HEK293T (cell line): ENCODE results near the gene MPP4.

Experiments
- CTCF ChIA-PET: fragments of 350-600 bp; formaldehyde crosslinking; extraction: SDS; loops from one replicate; lab custom pipeline; 2021; ENCODE audit warnings: antibody characterized with exemption, inconsistent platforms; lab: Yijun Ruan, JAX
- POLR2A ChIA-PET: fragments of 350-600 bp; formaldehyde crosslinking; extraction: SDS; loops from one replicate; lab custom pipeline; 2020; ENCODE audit warnings: antibody characterized with exemption, inconsistent platforms; lab: Yijun Ruan, JAX
- DNase-seq: peaks from one replicate; pipeline ENCODE4 v3.0.0; 2012; ENCODE audit warnings: mixed read lengths; ENCODE audit errors: extremely low spot score
- ARNT ChIP-seq: fragments of 450-650 bp; IDR thresholded peaks from 2 replicates; pipeline ENCODE4 v1.6.1; 2017; ENCODE audit warnings: mild to moderate bottlenecking
- BHLHE40 ChIP-seq: fragments of 450-650 bp; IDR thresholded peaks from 2 replicates; pipeline ENCODE4 v1.6.1; 2016; ENCODE audit warnings: mild to moderate bottlenecking, moderate library complexity, borderline replicate concordance
- CTBP1 ChIP-seq: fragments of 450-650 bp; IDR thresholded peaks from 2 replicates; pipeline ENCODE4 v1.6.1; 2016; ENCODE audit warnings: borderline replicate concordance
- ELF4 ChIP-seq: fragments of 450-650 bp; IDR thresholded peaks from 2 replicates; pipeline ENCODE4 v1.6.1; 2017; ENCODE audit warnings: antibody characterized with exemption
- FOXA1 ChIP-seq: fragments of 450-650 bp; IDR thresholded peaks from 2 replicates; pipeline ENCODE4 v1.6.1; 2016; ENCODE audit warnings: mild to moderate bottlenecking
- FOXK2 ChIP-seq: fragments of 450-650 bp; IDR thresholded peaks from 2 replicates; pipeline ENCODE4 v1.6.1; 2016; ENCODE audit warnings: mild to moderate bottlenecking
- FOXM1 ChIP-seq: fragments of 450-650 bp; IDR thresholded peaks from 2 replicates; pipeline ENCODE4 v1.6.1; 2017; ENCODE audit warnings: mild to moderate bottlenecking, borderline replicate concordance
- HDGF ChIP-seq: fragments of 450-650 bp; IDR thresholded peaks from 2 replicates; pipeline ENCODE4 v1.6.1; 2017; ENCODE audit warnings: antibody characterized with exemption, borderline replicate concordance
- L3MBTL2 ChIP-seq: fragments of 450-650 bp; conservative IDR thresholded peaks from 2 replicates; pipeline ENCODE4 v1.6.1; 2016; ENCODE audit warnings: mild to moderate bottlenecking
- LEF1 ChIP-seq: fragments of 450-650 bp; IDR thresholded peaks from 2 replicates; pipeline ENCODE4 v1.6.1; 2017; ENCODE audit warnings: mild to moderate bottlenecking, borderline replicate concordance
- NFRKB ChIP-seq: fragments of 450-650 bp; IDR thresholded peaks from 2 replicates; pipeline ENCODE4 v1.6.1; 2016; ENCODE audit warnings: mild to moderate bottlenecking, moderate library complexity
- SP1 ChIP-seq: fragments of 450-650 bp; IDR thresholded peaks from 2 replicates; pipeline ENCODE4 v1.6.1; 2017
- SUZ12 ChIP-seq: fragments of 450-650 bp; IDR thresholded peaks from 2 replicates; pipeline ENCODE4 v1.6.1; 2016; ENCODE audit warnings: mild to moderate bottlenecking
- TARDBP ChIP-seq: fragments of 450-650 bp; IDR thresholded peaks from 2 replicates; pipeline ENCODE4 v1.6.1; 2016
- ZNF384 ChIP-seq: fragments of 450-650 bp; IDR thresholded peaks from 2 replicates; pipeline ENCODE4 v1.6.1; 2016
- TF ChIP-seq, protein P1 (sequence below): fragments of 450-650 bp; IDR thresholded peaks from 2 replicates; pipeline ENCODE4 v1.6.1; 2016

The MPP4 gene

DNA sequence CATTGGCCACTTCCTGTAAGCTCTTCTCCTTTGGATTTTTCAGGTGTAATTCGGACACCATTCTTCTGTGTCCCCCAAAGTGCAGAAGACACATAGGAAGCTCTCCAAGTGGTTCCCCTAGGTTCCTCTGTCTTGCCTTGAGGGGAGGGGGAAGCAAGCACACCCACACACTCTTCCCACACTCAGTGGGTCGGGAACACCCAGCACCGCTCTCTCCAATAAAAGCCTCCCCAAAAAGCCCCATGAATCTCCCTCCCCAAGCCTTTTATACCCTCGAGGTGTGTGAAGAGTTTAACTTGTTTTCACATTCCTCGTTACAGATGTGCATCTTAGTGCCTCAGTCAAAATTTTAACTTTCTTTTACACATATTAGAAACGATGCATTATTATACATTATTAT is 45.2 kb downstream of the MPP4 start:
- ChIA-PET CTCF (no interaction called here), POLR2A (no interaction called here)
- no peak for DNase-seq
- TF ChIP-seq ARNT = no peak

DNA sequence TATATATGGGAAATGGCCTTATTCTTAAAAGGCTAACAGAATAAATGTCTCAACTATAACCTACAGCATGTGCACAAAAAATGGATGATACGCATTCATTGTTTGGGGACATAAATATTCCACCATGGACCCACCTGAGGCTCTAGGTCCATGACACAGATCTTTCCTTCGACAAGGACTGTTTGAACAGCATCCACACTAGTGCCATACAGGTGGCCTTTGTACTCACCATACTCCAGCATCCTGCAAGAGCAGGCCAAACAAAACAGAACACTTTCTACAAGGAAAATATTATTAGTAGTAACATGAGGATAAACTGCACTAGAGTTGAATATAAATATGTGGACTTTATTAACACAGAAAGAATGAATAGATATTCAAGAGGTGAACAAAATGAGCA is 49.0 kb downstream of the MPP4 start:
- CTCF ChIA-PET = no interaction called here
- POLR2A ChIA-PET = no interaction called here
- TF ChIP-seq TARDBP (no peak), ARNT (no peak), FOXK2 (no peak), FOXM1 (no peak), ELF4 (no peak), FOXA1 (no peak), L3MBTL2 (no peak), CTBP1 (no peak), HDGF (no peak), LEF1 (no peak), SP1 (no peak), ZNF384 (no peak), BHLHE40 (no peak), SUZ12 (no peak), NFRKB (no peak)
- TF ChIP-seq, protein P1, sequence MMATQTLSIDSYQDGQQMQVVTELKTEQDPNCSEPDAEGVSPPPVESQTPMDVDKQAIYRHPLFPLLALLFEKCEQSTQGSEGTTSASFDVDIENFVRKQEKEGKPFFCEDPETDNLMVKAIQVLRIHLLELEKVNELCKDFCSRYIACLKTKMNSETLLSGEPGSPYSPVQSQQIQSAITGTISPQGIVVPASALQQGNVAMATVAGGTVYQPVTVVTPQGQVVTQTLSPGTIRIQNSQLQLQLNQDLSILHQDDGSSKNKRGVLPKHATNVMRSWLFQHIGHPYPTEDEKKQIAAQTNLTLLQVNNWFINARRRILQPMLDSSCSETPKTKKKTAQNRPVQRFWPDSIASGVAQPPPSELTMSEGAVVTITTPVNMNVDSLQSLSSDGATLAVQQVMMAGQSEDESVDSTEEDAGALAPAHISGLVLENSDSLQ = no peak
- no peak for DNase-seq

DNA sequence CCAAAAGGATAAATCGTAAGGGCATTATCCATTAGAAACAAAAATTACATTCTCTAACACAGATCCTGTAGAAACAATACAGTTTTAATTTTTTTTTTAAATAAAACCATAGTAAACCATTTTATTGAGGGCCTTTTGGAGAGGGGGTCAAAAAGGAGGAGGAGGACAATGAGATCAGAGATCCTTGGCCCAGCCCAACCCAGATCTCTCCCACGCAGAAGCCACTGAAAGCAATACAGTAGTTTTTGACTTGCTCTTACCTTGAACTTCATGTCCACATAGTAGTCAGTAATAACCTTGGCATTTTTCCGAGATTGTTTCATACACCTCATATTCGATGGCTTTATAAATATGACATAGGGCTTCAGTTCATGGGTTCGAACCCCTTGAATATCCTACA is 51.0 kb downstream of the MPP4 start:
- ChIA-PET CTCF (no interaction called here), POLR2A (no interaction called here)
- no peak for DNase-seq
- no peak for TF ChIP-seq NFRKB
- TF ChIP-seq, protein P1 = no peak
- no peak for TF ChIP-seq SUZ12
- TF ChIP-seq FOXM1 = no peak
- no peak for TF ChIP-seq FOXA1
- TF ChIP-seq FOXK2 = no peak
- no peak for TF ChIP-seq L3MBTL2
- TF ChIP-seq ARNT = no peak
- TF ChIP-seq TARDBP = no peak
- TF ChIP-seq LEF1 = no peak
- no peak for TF ChIP-seq SP1
- TF ChIP-seq ZNF384 = no peak
- no peak for TF ChIP-seq BHLHE40
- TF ChIP-seq ELF4 = no peak
- TF ChIP-seq CTBP1 = no peak

DNA sequence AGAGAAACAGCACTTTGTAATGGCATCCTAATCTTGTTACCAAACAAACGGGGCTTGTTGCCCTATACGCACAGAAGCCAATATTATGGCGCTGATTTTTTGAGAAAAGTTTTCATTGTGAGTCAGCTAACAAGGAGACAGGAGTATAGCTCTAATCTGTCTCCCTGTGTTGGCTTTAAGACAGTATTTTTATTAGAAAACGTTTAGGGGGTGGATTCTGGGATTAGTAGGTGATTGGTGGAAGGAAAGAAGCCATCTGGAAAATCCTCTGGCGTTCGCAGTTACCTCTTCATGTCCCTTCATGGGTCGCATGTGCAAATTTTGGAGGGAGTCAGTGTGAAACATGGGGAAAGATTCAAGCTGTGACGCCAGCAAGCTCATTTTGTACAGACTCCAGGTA is 54.4 kb downstream of the MPP4 start:
- ChIA-PET CTCF (no interaction called here), POLR2A (no interaction called here)
- no peak for DNase-seq
- TF ChIP-seq TARDBP (no peak), SP1 (no peak), FOXK2 (no peak), HDGF (no peak), L3MBTL2 (peak; percentile 81), NFRKB (no peak)

DNA sequence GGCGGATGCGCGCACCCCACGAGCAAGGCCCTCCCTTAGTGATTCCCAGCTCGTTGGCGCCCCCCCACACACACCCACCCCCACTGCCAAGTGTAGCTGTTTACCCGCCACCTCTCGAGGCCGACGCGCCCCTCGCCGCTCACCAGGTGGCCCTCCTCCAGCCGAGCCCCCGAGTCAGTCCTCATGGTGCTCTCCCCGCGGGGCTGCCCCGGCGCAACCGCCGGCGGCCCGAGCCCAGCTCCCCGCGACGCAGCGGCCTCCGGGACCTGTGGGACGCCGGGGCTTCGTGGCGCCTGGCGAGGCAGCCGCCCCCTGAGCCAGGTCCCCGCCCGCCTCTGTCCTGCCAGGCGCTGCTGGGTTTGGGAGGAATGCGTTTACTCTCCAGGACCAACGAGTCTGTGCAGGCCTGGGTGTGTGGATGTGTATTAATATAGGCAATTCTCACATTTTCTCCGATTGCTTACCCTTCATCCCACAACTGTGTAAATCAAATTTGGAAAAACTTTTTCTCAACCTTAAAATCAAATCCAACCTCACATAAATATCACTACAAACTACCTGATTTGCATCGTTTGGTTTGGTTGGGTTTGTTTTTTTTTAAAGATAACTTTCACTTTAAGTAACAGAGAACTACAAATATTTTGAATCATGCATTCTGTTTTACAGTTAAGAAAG is 55.1 kb downstream of the MPP4 start, which contains the start of gene TMEM237:
Gene TMEM237, minus strand, starts transcription at position 288 of the 675 bp plus-strand sequence. Its CDS starts 103 bp downstream, at position 185.
- ChIA-PET CTCF (no interaction called here), POLR2A (interaction anchor here (0.8 to 1.7 kb wide), 7 partner anchors 14 to 779 kb away, joined by 3 to 8 read pairs (median 3); partner anchors contain the start of genes CLK1, STRADB and TRAK2)
- DNase-seq = peak; percentile 57
- TF ChIP-seq ELF4 (no peak), FOXM1 (no peak), LEF1 (no peak), FOXA1 (no peak), CTBP1 (no peak), SUZ12 (no peak), HDGF (no peak), TARDBP (no peak), BHLHE40 (no peak)
- TF ChIP-seq, protein P1 = no peak

DNA sequence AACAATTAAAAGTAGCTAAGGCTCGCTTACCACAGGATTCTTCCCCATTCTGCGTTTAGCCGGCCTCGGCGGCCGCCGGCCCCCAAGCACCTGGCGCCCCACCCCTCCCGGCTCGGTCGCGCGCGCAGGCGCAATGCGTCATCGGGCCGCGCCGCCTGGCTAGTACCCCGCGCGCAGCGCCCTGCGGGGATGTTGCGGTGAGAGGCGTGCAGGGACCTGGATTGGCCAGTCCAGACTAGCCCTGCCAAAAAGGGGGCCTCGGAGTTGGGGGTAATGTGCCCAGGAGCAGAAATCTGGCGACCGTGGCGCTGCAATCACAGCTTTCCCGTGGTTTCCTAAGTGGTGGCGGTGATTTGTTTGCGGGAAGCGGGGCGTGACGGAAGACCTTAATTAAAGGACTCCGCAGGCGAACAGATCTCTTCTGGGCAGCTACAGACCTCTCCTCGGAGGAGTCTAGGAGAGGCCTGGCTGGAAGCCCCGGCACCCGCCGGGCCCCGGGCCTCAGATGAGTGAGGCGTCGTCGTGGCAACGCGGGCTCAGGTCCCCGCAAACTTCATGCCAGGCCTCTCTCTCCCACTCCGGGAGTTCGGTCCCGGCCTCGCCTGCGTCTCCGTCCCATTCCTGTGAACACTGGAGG is 55.7 kb downstream of the MPP4 start:
- CTCF ChIA-PET = interaction anchor here (0.8 kb wide), 1 partner anchor 410 kb away, joined by 3 read pairs; no protein-coding TSS in a partner anchor
- peak; percentile 64 for TF ChIP-seq L3MBTL2
- TF ChIP-seq FOXM1 = peak; percentile 50; the same call in 1 of the 2 replicates
- TF ChIP-seq ELF4 = no peak
- TF ChIP-seq, protein P1 = no peak
- POLR2A ChIA-PET = interaction anchor here (0.8 to 1.7 kb wide), 7 partner anchors 15 to 778 kb away, joined by 3 to 8 read pairs (median 3); partner anchors contain the start of genes CLK1, STRADB and TRAK2
- DNase-seq = peak; percentile 90
